Activated CD8-positive, alpha-beta memory T cell treated with anti-CD3 and anti-CD28 coated beads for 24 hours (primary cell): ENCODE measurements around the gene ENTPD8.
"Not testable (repeated sequence)": the region's sequence is repeated elsewhere in the genome, so short reads cannot be mapped to it uniquely, and the experiment has no call there.

Experiments used
- DNase-seq: peaks from one replicate; pipeline ENCODE4 v3.0.0-alpha.2; 2020

ENTPD8 gene

GRCh38 chr9:137390553-137391410 is 50.4 kb downstream of the ENTPD8 start:
- DNase-seq = no peak

DNA sequence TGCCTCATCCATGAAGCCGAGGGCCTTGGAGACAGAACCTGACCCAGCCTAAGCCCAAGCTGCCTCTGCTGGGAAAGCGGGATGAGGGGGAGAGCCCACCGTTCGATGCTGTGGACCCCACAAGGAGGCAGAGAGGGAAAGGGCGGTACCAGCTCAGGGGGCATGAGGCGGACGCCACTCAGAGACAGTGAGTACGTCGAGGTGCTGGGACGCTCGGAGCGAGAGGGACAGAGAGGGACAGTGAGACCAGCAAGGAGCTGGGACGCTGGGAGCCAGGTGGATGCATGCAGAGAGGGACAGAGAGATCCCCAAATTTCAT is 51.8 kb downstream of the ENTPD8 start:
- no peak for DNase-seq

- no peak for DNase-seq
These were observed 52.3 kb downstream of the ENTPD8 start for GRCh38 chr9:137388589-137389427.

DNA sequence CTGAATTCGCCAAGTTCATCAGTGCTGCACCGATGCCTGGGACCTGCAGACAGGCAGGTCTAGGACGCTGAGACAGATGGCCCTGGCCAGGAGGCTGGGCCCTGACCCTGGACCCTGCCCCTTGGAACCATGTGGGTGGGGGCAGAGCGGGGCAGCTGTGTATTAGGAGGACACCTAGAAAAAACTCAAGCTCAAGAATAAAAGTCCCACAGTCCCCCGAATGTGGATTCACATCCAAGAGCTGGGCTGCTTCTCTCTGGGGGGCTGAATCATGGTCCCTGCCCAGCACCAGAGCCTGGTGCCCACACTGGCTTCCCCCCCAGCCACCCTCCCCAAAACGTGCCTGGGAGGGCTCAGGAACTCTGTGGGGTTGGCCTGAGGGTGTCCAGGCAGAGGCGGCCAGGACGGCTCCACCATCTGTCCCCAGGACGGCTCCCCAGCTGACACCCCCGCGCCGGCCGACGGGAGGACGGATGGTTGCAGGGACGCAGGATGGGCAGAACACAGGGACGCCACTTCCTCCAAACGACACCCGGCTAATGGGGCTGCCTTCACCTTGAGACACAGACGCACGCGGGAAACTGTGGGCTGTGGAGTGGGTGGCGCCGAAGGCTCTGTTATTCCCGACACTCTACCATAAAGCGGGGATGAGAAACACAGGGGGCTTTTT is 53.1 kb downstream of the ENTPD8 start:
- no peak for DNase-seq

DNA sequence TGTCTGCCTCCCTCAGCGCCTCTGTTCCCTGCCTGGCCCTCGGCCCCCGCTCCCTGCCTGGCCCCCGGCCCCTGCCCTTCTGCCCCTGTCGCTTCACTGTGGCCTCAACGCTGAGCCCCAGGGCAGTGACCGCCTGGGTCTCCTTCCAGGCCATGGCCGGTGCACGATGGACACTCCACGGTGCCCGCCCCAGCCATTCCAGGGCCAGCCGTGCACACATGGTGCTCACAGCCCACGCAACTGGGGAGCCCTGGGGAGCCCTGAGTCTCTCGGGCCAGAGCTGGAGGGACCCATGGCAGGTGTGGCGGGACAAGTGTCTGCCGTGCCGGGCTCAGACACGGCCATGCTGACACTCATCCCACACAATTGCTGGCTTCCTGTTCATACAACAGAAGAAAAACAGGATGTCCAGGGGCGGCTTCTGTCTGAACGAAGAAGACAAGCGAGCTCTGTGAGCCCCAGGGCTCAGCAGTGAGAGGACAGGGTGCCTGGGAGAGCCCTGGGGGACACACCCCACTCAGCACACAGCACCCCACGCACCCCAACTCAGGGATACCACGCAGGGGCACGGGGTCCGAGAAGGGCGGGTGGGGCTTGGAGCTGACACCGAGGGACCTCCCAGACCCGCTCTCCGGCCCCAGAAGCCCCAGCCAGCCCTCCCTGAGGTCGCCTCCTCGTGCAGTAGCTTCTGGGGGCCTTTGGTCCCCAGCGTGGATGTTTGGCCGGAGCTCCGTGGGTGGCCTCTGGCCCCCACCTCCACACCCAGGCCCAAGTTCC is 53.9 kb downstream of the ENTPD8 start:
- peak; percentile 86 for DNase-seq

GRCh38 chr9:137386507-137387113 is 54.5 kb downstream of the ENTPD8 start:
- not testable (repeated sequence) for DNase-seq

GRCh38 chr9:137385061-137385655 is 56.0 kb downstream of the ENTPD8 start:
- no peak for DNase-seq
